Dendritic cell treated with granulocyte-macrophage colony-stimulating factor and Interleukin-4, amounts not matched to agents 40 ng/mL and 50 ng/mL, for 4 days (primary cell): ENCODE measurements around the gene TRAF1.

Experiments used
- H3K27ac Mint-ChIP-seq: one replicate; pipeline ENCODE4 v1.8.0; 2022; ENCODE audit warnings: mild to moderate bottlenecking, mixed read lengths
- H3K27me3 Mint-ChIP-seq: one replicate; pipeline ENCODE4 v1.8.0; 2022; ENCODE audit warnings: mild to moderate bottlenecking, mixed read lengths
- H3K36me3 Mint-ChIP-seq: one replicate; pipeline ENCODE4 v1.8.0; 2022; ENCODE audit warnings: low read depth, mixed read lengths
- H3K4me1 Mint-ChIP-seq: one replicate; pipeline ENCODE4 v1.8.0; 2022; ENCODE audit warnings: low read depth, mixed read lengths
- H3K4me3 Mint-ChIP-seq: one replicate; pipeline ENCODE4 v1.8.0; 2022; ENCODE audit warnings: mild to moderate bottlenecking, moderate library complexity, mixed read lengths
- H3K9me3 Mint-ChIP-seq: one replicate; pipeline ENCODE4 v1.8.0; 2022; ENCODE audit warnings: mixed read lengths
- intact Hi-C: fragments of 100-400 bp; cut with micrococcal nuclease; formaldehyde crosslinking; loops from one replicate; pipeline ENCODE4 v1.15.0; 2022

Gene TRAF1

GRCh38 chr9:120914396-120914795, 12.2 kb downstream of the TRAF1 start:
- Mint-ChIP-seq H3K27me3 (no peaks in the 10 kb centered on the region), H3K36me3 (peaks cover 65% of the 10 kb centered on the region), H3K4me1 (peaks cover 40% of the 10 kb centered on the region), H3K4me3 (no peak overlapping the region), H3K27ac (no peak overlapping the region), H3K9me3 (no peaks in the 10 kb centered on the region)
- intact Hi-C loops: no loop called here

GRCh38 chr9:120913647-120914264, 12.8 kb downstream of the TRAF1 start:
- intact Hi-C loops: no loop called here
- no peak overlapping the region for H3K4me3 Mint-ChIP-seq
- H3K36me3 Mint-ChIP-seq: peaks cover 65% of the 10 kb centered on the region
- H3K4me1 Mint-ChIP-seq: peaks cover 38% of the 10 kb centered on the region
- H3K27me3 Mint-ChIP-seq: no peaks in the 10 kb centered on the region
- H3K9me3 Mint-ChIP-seq: no peaks in the 10 kb centered on the region
- H3K27ac Mint-ChIP-seq: no peak overlapping the region

GRCh38 chr9:120912958-120913646, 13.5 kb downstream of the TRAF1 start:
- intact Hi-C loops: no loop called here
- Mint-ChIP-seq H3K27ac (no peak overlapping the region), H3K4me3 (no peak overlapping the region), H3K9me3 (no peaks in the 10 kb centered on the region), H3K27me3 (no peaks in the 10 kb centered on the region), H3K36me3 (peaks cover 60% of the 10 kb centered on the region), H3K4me1 (peaks cover 33% of the 10 kb centered on the region)

- H3K27ac Mint-ChIP-seq: no peak overlapping the region
- H3K27me3 Mint-ChIP-seq: no peaks in the 10 kb centered on the region
- H3K36me3 Mint-ChIP-seq: peaks cover 60% of the 10 kb centered on the region
- intact Hi-C loops: no loop called here
- H3K4me3 Mint-ChIP-seq: no peak overlapping the region
- peaks cover 33% of the 10 kb centered on the region for H3K4me1 Mint-ChIP-seq
- H3K9me3 Mint-ChIP-seq: no peaks in the 10 kb centered on the region
Observed at GRCh38 chr9:120911295-120911837, 15.2 kb downstream of the TRAF1 start.

GRCh38 chr9:120910643-120911042, 16.0 kb downstream of the TRAF1 start:
- Mint-ChIP-seq H3K27ac (no peak overlapping the region), H3K4me3 (no peak overlapping the region), H3K36me3 (peaks cover 67% of the 10 kb centered on the region), H3K9me3 (no peaks in the 10 kb centered on the region), H3K4me1 (peaks cover 33% of the 10 kb centered on the region), H3K27me3 (no peaks in the 10 kb centered on the region)
- intact Hi-C loops: no loop called here

GRCh38 chr9:120909904-120910303, 16.7 kb downstream of the TRAF1 start:
- Mint-ChIP-seq H3K27me3 (no peaks in the 10 kb centered on the region), H3K36me3 (peaks cover 72% of the 10 kb centered on the region), H3K4me3 (no peak overlapping the region), H3K9me3 (no peaks in the 10 kb centered on the region), H3K27ac (peak overlapping the region; percentile 21), H3K4me1 (peaks cover 33% of the 10 kb centered on the region)
- intact Hi-C loops: no loop called here

- peaks cover 59% of the 10 kb centered on the region for H3K36me3 Mint-ChIP-seq
- H3K27ac Mint-ChIP-seq: no peak overlapping the region
- H3K4me3 Mint-ChIP-seq: no peak overlapping the region
- no peaks in the 10 kb centered on the region for H3K27me3 Mint-ChIP-seq
- no peaks in the 10 kb centered on the region for H3K9me3 Mint-ChIP-seq
- peaks cover 12% of the 10 kb centered on the region for H3K4me1 Mint-ChIP-seq
- intact Hi-C loops: no loop called here
Observed at GRCh38 chr9:120905315-120906164, 21.1 kb downstream of the TRAF1 start.

- no peak overlapping the region for H3K4me3 Mint-ChIP-seq
- intact Hi-C loops: no loop called here
- H3K4me1 Mint-ChIP-seq: peaks cover 8% of the 10 kb centered on the region
Observed at GRCh38 chr9:120904978-120905301, 21.7 kb downstream of the TRAF1 start.

GRCh38 chr9:120904061-120904977, 22.3 kb downstream of the TRAF1 start:
- peaks cover 57% of the 10 kb centered on the region for H3K36me3 Mint-ChIP-seq

More at GRCh38 chr9:120904978-120905301, 21.7 kb downstream of the TRAF1 start:
- H3K27me3 Mint-ChIP-seq: no peaks in the 10 kb centered on the region
- H3K36me3 Mint-ChIP-seq: peaks cover 59% of the 10 kb centered on the region
- no peaks in the 10 kb centered on the region for H3K9me3 Mint-ChIP-seq
- no peak overlapping the region for H3K27ac Mint-ChIP-seq

GRCh38 chr9:120902569-120903535, 23.7 kb downstream of the TRAF1 start:
- intact Hi-C loops: no loop called here
- Mint-ChIP-seq H3K4me1 (no peaks in the 10 kb centered on the region), H3K36me3 (peaks cover 51% of the 10 kb centered on the region), H3K27me3 (no peaks in the 10 kb centered on the region), H3K9me3 (no peaks in the 10 kb centered on the region), H3K4me3 (no peak overlapping the region), H3K27ac (no peak overlapping the region)

More at GRCh38 chr9:120904061-120904977, 22.3 kb downstream of the TRAF1 start:
- peaks cover 4% of the 10 kb centered on the region for H3K4me1 Mint-ChIP-seq
- no peaks in the 10 kb centered on the region for H3K27me3 Mint-ChIP-seq
- intact Hi-C loops: no loop called here
- no peak overlapping the region for H3K27ac Mint-ChIP-seq
- H3K9me3 Mint-ChIP-seq: no peaks in the 10 kb centered on the region
- no peak overlapping the region for H3K4me3 Mint-ChIP-seq

GRCh38 chr9:120901755-120902568, 24.6 kb downstream of the TRAF1 start:
- Mint-ChIP-seq H3K4me3 (no peak overlapping the region), H3K9me3 (no peaks in the 10 kb centered on the region), H3K36me3 (peaks cover 44% of the 10 kb centered on the region), H3K4me1 (peaks cover 4% of the 10 kb centered on the region), H3K27me3 (no peaks in the 10 kb centered on the region), H3K27ac (no peak overlapping the region)
- intact Hi-C loops: no loop called here

GRCh38 chr9:120900824-120901223, 25.8 kb downstream of the TRAF1 start:
- no peaks in the 10 kb centered on the region for H3K9me3 Mint-ChIP-seq
- H3K27ac Mint-ChIP-seq: no peak overlapping the region
- H3K36me3 Mint-ChIP-seq: peaks cover 33% of the 10 kb centered on the region
- no peaks in the 10 kb centered on the region for H3K27me3 Mint-ChIP-seq
- intact Hi-C loops: no loop called here
- H3K4me1 Mint-ChIP-seq: peaks cover 8% of the 10 kb centered on the region
- H3K4me3 Mint-ChIP-seq: no peak overlapping the region
